HepG2 (cell line): ENCODE data around the gene MVB12A.

Experiments
- CHD4 ChIP-seq: fragments of 200-600 bp; sonication (generic); IDR thresholded peaks from 2 replicates; pipeline ENCODE4 v1.7.0; 2017; ENCODE audit warnings: mild to moderate bottlenecking, low read length, borderline replicate concordance
- NFATC3 ChIP-seq: sonication (generic); formaldehyde crosslinking; IDR thresholded peaks from 2 replicates; pipeline ENCODE4 v1.5.1; 2020; ENCODE audit warnings: mild to moderate bottlenecking, missing genetic modification reagents
- NFIC ChIP-seq: IDR thresholded peaks from 2 replicates; pipeline ENCODE4 v1.6.1; 2012; ENCODE audit warnings: mild to moderate bottlenecking, low read length, inconsistent platforms
- SMC3 ChIP-seq: IDR thresholded peaks from 2 replicates; pipeline ENCODE4 v1.6.1; 2011; ENCODE audit warnings: low read length, improper control_type of control experiment
- TF ChIP-seq, protein P1 (sequence below): sonication (generic); formaldehyde crosslinking; IDR thresholded peaks from 2 replicates; pipeline ENCODE4 v1.8.0; 2022; ENCODE audit warnings: mild to moderate bottlenecking, missing genetic modification reagents, borderline replicate concordance

GRCh38 chr19:17379221-17379631, 40.6 kb upstream of the MVB12A start:
- TF ChIP-seq SMC3 (no peak), NFATC3 (CRISPR knock-in tag) (no peak), NFIC (no peak), CHD4 (no peak)
- TF ChIP-seq, protein P1, sequence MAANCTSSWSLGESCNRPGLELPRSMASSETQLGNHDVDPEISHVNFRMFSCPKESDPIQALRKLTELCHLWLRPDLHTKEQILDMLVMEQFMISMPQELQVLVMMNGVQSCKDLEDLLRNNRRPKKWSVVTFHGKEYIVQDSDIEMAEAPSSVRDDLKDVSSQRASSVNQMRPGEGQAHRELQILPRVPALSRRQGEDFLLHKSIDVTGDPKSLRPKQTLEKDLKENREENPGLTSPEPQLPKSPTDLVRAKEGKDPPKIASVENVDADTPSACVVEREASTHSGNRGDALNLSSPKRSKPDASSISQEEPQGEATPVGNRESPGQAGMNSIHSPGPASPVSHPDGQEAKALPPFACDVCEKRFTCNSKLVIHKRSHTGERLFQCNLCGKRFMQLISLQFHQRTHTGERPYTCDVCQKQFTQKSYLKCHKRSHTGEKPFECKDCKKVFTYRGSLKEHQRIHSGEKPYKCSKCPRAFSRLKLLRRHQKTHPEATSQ (CRISPR knock-in tag): no peak
